Measurements from ENCODE around the gene SLC35G3. TPM values are rescaled to one million over a fixed set of nuclear protein-coding genes. Genes with fewer than 3 reads are reported as not detected.
"Not testable (repeated sequence)": the region's sequence is repeated elsewhere in the genome, so short reads cannot be mapped to it uniquely, and the experiment has no call there.

Gene SLC35G3
- total RNA-seq, 1 donor: not detected

- TF ChIP-seq CTCF (IDR thresholded peaks at IDR 0.05; ENCODE audit: insufficient read depth, low read depth, low read length): no peak
- no peak for DNase-seq (ENCODE audit: low read depth)
- no peak overlapping the region for H3K4me3 ChIP-seq (ENCODE audit: low read depth, low read length)
Observed at GRCh38 chr17:35187481-35187880, 6.7 kb downstream of the SLC35G3 start.

GRCh38 chr17:35185849-35186248 lies 8.3 kb downstream of the SLC35G3 start:
- no peak for TF ChIP-seq CTCF (IDR thresholded peaks at IDR 0.05; ENCODE audit: insufficient read depth, low read depth, low read length)
- DNase-seq (ENCODE audit: low read depth): no peak
- no peak overlapping the region for H3K4me3 ChIP-seq (ENCODE audit: low read depth, low read length)

- no peak for DNase-seq (ENCODE audit: low read depth)
Observed at GRCh38 chr17:35184274-35184673, 9.9 kb downstream of the SLC35G3 start.

GRCh38 chr17:35183332-35183731 lies 10.9 kb downstream of the SLC35G3 start:
- H3K4me3 ChIP-seq (ENCODE audit: low read depth, low read length): no peak overlapping the region
- no peak for TF ChIP-seq CTCF (IDR thresholded peaks at IDR 0.05; ENCODE audit: insufficient read depth, low read depth, low read length)
- no peak for DNase-seq (ENCODE audit: low read depth)

More at GRCh38 chr17:35184274-35184673, 9.9 kb downstream of the SLC35G3 start:
- TF ChIP-seq CTCF (IDR thresholded peaks at IDR 0.05; ENCODE audit: insufficient read depth, low read depth, low read length): no peak
- H3K4me3 ChIP-seq (ENCODE audit: low read depth, low read length): no peak overlapping the region

GRCh38 chr17:35179379-35179778 lies 14.8 kb downstream of the SLC35G3 start:
- not testable (repeated sequence) for DNase-seq (ENCODE audit: low read depth); H3K4me3 ChIP-seq (ENCODE audit: low read depth, low read length)

GRCh38 chr17:35176897-35177296 lies 17.3 kb downstream of the SLC35G3 start:
- no peak for TF ChIP-seq CTCF (IDR thresholded peaks at IDR 0.05; ENCODE audit: insufficient read depth, low read depth, low read length)
- H3K4me3 ChIP-seq (ENCODE audit: low read depth, low read length): no peak overlapping the region
- no peak for DNase-seq (ENCODE audit: low read depth)

GRCh38 chr17:35175638-35176415 lies 18.4 kb downstream of the SLC35G3 start:
- DNase-seq (ENCODE audit: low read depth): no peak
- H3K4me3 ChIP-seq (ENCODE audit: low read depth, low read length): no peak overlapping the region
- TF ChIP-seq CTCF (IDR thresholded peaks at IDR 0.05; ENCODE audit: insufficient read depth, low read depth, low read length): no peak

Measured in fibroblast of villous mesenchyme (primary cell).